Activated CD8-positive, alpha-beta T cell treated with anti-CD3 and anti-CD28 coated beads, Interleukin-2, amount 10 ng/mL, durations not matched to agents 7 days and 5 days (primary cell): ENCODE data around the gene AGO3. TPM values are rescaled to one million over a fixed set of nuclear protein-coding genes. Genes with fewer than 3 reads are reported as not detected.
A peak's percentile ranks its signal among the peaks of the same experiment; 100 is the strongest.

Experiments used
- ATAC-seq: fragments of 150-1000 bp; cut with Tn5 transposase; one replicate; pipeline ENCODE4 v1.10.0; 2021; ENCODE audit warnings: moderate library complexity
- CTCF ChIA-PET: fragments of 350-600 bp; sonication (Branson Sonifier 250); formaldehyde crosslinking; loops from one replicate; lab custom pipeline; 2021; ENCODE audit warnings: antibody characterized with exemption; lab: Charles Lee
- POLR2A ChIA-PET: fragments of 350-600 bp; sonication (Branson Sonifier 250); formaldehyde crosslinking; loops from one replicate; lab custom pipeline; 2021; ENCODE audit warnings: antibody characterized with exemption; lab: Charles Lee
- DNase-seq: peaks from one replicate; pipeline ENCODE4 v3.0.0-alpha.2; 2020
- H3K27ac Mint-ChIP-seq: one replicate; pipeline ENCODE4 v1.8.0; 2021; ENCODE audit warnings: mild to moderate bottlenecking, mixed read lengths
- H3K27me3 Mint-ChIP-seq: one replicate; pipeline ENCODE4 v1.8.0; 2021; ENCODE audit warnings: low read depth, mixed read lengths
- H3K36me3 Mint-ChIP-seq: one replicate; pipeline ENCODE4 v1.8.0; 2021; ENCODE audit warnings: low read depth, mixed read lengths
- H3K4me1 Mint-ChIP-seq: one replicate; pipeline ENCODE4 v1.8.0; 2021; ENCODE audit warnings: low read depth, mixed read lengths
- H3K4me3 Mint-ChIP-seq: one replicate; pipeline ENCODE4 v1.8.0; 2021; ENCODE audit warnings: mild to moderate bottlenecking, mixed read lengths
- H3K9me3 Mint-ChIP-seq: one replicate; pipeline ENCODE4 v1.8.0; 2022; ENCODE audit warnings: mixed read lengths; ENCODE audit not compliant: insufficient read depth
- total RNA-seq, 2 experiments: library from RNA; stranded (reverse); gene quantifications; one replicate each; pipeline ENCODE4 v1.2.3, GENCODE V29; 2021

AGO3 gene
- total RNA-seq, 2 experiments from 2014 or later = 27.2 to 30.2 TPM

DNA sequence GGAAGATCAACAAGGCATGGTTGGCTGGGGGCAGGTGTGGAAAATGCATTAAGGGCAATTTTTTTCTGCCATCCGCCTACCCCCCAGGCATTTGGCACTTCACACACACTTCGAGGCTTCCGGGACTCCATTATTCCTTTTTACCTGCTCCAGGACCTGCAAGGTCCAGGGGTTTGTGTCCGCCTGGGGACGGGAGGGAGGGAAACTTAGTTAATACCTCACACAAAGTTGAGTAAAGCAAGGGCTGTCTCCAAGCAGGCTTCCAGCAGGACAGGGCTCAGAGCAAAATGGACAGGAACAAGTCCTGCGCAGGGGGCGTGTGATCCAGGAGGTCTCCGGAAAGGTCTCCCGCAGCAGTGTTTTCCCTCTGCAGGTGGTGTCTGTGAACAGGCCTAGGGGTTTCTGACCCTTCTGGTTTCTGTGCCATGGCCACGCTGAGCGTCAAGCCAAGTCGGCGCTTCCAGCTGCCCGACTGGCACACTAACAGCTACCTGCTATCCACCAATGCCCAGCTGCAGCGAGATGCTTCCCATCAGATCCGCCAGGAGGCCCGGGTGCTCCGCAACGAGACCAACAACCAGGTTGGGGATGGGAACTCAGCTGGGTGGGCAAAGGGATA lies 153.7 kb downstream of the AGO3 start:
- DNase-seq (no peak), ATAC-seq (no peak)
- Mint-ChIP-seq H3K27ac (no peak overlapping the region), H3K27me3 (peaks cover 34% of the 10 kb centered on the region), H3K9me3 (no peaks in the 10 kb centered on the region), H3K4me3 (no peak overlapping the region), H3K36me3 (peaks cover 5% of the 10 kb centered on the region), H3K4me1 (peaks cover 11% of the 10 kb centered on the region)
- ChIA-PET CTCF (interaction anchor here (1.0 kb wide), 1 partner anchor 50 kb away, joined by 4 read pairs; no protein-coding TSS in a partner anchor), POLR2A (no interaction called here)

DNA sequence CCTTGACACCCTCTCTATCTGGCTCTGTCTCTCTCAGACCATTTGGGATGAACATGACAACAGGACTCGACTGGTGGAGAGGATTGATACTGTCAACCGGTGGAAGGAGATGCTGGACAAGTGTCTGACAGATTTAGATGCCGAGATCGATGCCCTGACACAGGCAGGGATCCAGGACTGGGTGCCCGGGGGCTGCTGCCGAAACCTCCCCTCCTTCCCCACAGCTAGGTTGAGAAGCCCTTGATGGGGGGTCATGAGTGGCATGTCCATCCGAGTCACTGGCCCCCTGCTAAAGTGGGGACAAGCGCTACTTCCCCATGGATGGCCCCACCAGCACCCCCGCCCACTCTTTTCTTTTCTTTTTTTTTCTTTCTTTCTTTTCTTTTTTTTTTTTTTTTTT lies 154.2 kb downstream of the AGO3 start:
- ATAC-seq = no peak
- H3K27ac Mint-ChIP-seq = no peak overlapping the region
- no peaks in the 10 kb centered on the region for H3K9me3 Mint-ChIP-seq
- DNase-seq = no peak
- peaks cover 10% of the 10 kb centered on the region for H3K36me3 Mint-ChIP-seq
- peaks cover 34% of the 10 kb centered on the region for H3K27me3 Mint-ChIP-seq
- CTCF ChIA-PET = interaction anchor here (1.1 kb wide), 1 partner anchor 127 kb away, joined by 3 read pairs; no protein-coding TSS in a partner anchor
- peaks cover 16% of the 10 kb centered on the region for H3K4me1 Mint-ChIP-seq
- no peak overlapping the region for H3K4me3 Mint-ChIP-seq
- POLR2A ChIA-PET = no interaction called here

DNA sequence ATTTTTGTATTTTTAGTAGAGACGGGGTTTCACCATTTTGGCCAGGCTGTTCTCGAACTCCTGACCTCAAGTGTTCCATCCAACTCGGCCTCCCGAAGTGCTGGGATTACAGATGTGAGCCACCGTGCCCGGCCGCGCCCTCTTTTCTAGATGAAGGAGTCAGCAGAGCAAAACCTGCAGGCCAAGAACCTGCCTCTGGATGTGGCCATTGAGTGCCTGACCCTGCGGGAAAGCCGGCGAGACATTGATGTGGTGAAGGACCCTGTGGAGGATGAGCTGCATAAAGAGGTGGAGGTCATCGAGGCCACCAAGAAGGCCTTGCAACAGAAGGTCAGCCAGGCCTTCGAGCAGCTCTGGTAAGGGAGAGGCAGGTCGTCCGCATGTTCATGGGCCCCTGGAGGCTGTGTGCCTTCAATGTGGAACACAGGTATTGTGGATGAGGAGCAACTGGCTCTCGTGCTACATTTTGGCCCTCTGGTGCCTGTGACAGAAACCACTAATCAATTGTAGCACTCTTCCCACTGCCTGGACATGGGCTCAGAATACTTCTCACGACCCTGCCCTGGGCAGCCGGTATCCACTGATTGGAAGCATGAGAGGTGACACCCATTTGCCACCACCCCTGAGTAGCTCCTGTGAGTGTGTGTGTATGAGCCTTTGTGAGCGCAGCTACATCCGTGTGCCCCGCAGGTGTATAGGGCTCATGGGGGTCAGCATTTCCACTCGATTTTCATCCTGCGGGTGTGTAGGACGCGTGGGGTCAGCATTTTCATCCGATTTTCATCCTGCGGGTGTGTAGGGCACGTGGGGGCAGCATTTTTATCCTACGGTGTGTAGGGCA lies 155.0 kb downstream of the AGO3 start:
- POLR2A ChIA-PET = interaction anchor here (0.6 to 1.3 kb wide), 2 partner anchors 154 to 155 kb away, joined by 4 to 5 read pairs; partner anchors contain the start of gene AGO3
- Mint-ChIP-seq H3K27me3 (peaks cover 27% of the 10 kb centered on the region), H3K27ac (no peak overlapping the region), H3K36me3 (peaks cover 12% of the 10 kb centered on the region), H3K9me3 (no peaks in the 10 kb centered on the region), H3K4me3 (no peak overlapping the region), H3K4me1 (peaks cover 18% of the 10 kb centered on the region)
- CTCF ChIA-PET = interaction anchor here (0.9 to 1.2 kb wide), 3 partner anchors 49 to 203 kb away, joined by 3 read pairs; partner anchors contain the start of gene AGO1
- ATAC-seq (no peak), DNase-seq (no peak)

DNA sequence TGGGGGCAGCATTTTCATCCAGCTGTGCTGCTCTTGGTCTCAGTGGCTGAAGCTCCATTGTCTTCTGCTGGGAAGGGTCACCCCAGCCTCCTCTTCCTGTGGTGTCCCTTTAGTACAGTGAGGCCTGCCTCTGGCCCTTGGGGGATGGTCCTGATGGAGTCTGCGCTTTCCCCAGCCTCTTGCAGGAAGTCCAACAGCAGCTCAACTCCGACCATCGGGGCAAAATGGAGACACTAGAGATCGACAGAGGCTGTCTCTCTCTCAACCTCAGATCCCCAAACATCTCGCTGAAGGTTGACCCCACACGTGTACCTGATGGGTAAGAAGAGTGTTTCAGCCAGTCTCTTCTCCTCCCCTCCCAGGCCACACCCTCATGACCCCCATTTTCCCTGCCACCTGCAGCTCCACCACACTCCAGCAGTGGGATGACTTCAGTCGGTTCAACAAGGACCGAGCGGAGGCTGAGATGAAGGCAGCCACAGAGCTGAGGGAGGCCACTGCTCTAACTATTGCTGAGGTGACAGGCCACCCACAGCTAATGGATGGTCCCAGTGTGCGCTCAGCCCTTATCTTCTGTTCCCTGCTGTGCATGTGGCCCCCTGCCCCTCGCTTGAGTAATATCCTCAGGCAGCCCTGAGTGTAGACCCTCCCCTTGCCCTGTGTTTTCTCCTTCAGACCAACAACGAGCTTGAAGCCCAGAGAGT lies 155.8 kb downstream of the AGO3 start:
- POLR2A ChIA-PET = interaction anchor here (0.6 to 1.3 kb wide), 2 partner anchors 154 to 156 kb away, joined by 4 to 5 read pairs; partner anchors contain the start of gene AGO3
- no peak overlapping the region for H3K4me3 Mint-ChIP-seq

DNA sequence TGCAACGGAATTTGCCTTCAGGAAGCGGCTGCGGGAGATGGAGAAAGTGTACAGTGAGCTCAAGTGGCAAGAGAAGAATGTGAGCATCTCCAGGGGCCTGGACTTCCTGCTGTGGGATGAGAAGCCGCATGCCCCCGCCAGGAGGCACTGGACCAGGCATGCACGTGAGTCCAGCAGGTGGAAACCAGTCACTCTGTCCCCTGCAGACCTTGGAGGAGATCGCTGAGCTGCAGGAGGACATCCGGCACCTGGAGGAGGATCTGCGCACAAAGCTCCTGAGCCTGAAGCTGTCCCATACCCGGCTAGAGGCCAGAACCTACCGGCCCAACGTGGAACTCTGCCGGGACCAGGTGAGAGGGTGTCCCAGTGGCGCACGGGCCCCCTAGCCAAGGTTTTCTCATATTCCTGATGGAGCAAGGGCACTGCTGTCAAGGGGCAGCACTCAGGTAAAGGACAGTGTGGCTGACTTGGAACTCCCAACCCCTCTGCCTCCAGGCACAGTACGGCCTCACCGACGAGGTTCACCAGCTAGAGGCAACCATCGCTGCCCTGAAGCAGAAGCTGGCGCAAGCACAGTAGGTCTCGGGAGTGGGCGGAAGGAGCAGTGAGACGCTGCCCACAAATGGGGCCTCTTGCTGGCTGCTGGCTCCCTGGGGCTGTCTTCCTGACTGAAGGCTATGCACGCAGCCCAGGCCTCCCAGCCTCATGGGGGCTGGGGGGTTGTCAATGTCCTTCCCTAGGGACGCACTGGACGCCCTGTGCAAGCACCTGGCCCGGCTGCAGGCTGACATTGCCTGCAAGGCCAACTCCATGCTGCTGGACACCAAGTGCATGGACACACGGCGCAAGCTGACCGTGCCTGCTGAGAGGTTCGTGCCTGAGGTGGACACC lies 156.6 kb downstream of the AGO3 start:
- POLR2A ChIA-PET = no interaction called here
- peaks cover 24% of the 10 kb centered on the region for H3K4me1 Mint-ChIP-seq
- no peaks in the 10 kb centered on the region for H3K9me3 Mint-ChIP-seq
- peaks cover 26% of the 10 kb centered on the region for H3K36me3 Mint-ChIP-seq
- H3K4me3 Mint-ChIP-seq = peak overlapping the region; percentile 85
- H3K27ac Mint-ChIP-seq = peak overlapping the region; percentile 89
- ATAC-seq (no peak), DNase-seq (no peak)
- CTCF ChIA-PET = interaction anchor here (0.7 to 1.2 kb wide), 3 partner anchors 48 to 205 kb away, joined by 3 read pairs; partner anchors contain the start of gene AGO1
- H3K27me3 Mint-ChIP-seq = peaks cover 15% of the 10 kb centered on the region

More for the DNA sequence above, 155.8 kb downstream of the AGO3 start:
- Mint-ChIP-seq H3K36me3 (peaks cover 18% of the 10 kb centered on the region), H3K27me3 (peaks cover 22% of the 10 kb centered on the region), H3K27ac (peak overlapping the region; percentile 35), H3K4me1 (peaks cover 23% of the 10 kb centered on the region), H3K9me3 (no peaks in the 10 kb centered on the region)
- CTCF ChIA-PET = interaction anchor here (0.9 to 1.2 kb wide), 2 partner anchors 49 to 203 kb away, joined by 3 read pairs; partner anchors contain the start of gene AGO1
- DNase-seq (no peak), ATAC-seq (no peak)

DNA sequence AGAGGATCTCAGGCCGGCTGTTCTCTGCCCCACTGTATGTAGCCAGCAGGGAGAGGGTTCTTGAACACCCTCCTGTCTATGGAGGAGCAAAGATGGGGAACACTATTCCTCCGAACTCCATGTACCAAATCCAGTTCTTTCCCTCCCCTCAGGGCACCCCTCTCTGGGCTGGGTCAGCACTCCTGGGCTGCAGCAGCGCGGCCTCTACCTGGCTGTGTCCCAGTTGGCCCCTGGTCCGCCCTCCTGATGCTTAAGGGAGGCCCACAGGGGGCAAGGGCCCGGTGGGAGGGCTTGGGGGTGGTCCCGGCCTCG lies 157.3 kb downstream of the AGO3 start:
- Mint-ChIP-seq H3K4me1 (peaks cover 24% of the 10 kb centered on the region), H3K27ac (peak overlapping the region; percentile 89), H3K9me3 (no peaks in the 10 kb centered on the region), H3K27me3 (peaks cover 10% of the 10 kb centered on the region), H3K4me3 (peak overlapping the region; percentile 85), H3K36me3 (peaks cover 33% of the 10 kb centered on the region)
- POLR2A ChIA-PET = no interaction called here
- no peak for DNase-seq
- CTCF ChIA-PET = no interaction called here
- peak; percentile 32 for ATAC-seq

DNA sequence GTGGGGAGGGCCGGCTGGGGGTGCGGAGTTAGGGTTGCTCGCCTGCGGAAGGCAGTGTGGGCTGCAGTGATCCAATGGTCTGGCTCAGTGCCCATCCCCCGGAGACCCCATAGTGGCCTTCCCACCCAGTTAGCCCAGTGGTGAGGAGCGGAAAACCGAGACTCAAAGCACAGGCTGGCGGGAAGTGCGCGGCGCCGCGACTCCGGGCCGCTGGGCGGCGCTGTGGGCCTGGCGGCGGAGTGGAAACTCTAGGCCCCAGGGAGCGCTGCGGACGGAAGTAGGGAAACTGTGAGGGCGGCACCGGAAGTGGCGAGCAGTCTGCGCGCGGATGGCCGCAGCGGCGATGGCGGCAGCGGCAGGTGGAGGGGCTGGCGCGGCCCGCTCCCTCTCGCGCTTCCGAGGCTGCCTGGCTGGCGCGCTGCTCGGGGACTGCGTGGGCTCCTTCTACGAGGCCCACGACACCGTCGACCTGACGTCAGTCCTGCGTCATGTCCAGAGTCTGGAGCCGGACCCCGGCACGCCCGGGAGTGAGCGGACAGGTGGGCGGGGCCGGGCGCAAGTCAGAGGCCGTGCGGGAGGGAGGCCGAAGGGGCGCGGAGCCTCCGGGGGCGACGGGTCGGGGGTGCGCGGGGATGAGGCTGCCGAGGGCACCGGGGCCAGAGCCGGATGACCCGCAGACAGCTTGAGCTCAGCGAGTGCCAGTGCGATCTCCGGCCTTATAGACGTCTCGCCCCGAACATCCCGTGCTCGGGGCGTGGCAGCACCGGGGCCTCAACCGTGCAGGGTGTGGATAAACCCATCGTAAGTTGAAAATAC lies 157.9 kb downstream of the AGO3 start, which contains the start of gene ADPRS:
ADPRS (plus strand) TSS at position 316 of the 816 bp plus-strand sequence; CDS start at position 329, 13 bp downstream.
- no peaks in the 10 kb centered on the region for H3K9me3 Mint-ChIP-seq
- H3K4me1 Mint-ChIP-seq = peaks cover 24% of the 10 kb centered on the region
- POLR2A ChIA-PET = interaction anchor here (0.6 kb wide), 2 partner anchors 8 to 609 kb away, joined by 3 read pairs; no protein-coding TSS in a partner anchor
- peak within 1 kb of the TSS; percentile 89 for H3K27ac Mint-ChIP-seq
- ATAC-seq (peak; percentile 89), DNase-seq (peak; percentile 93)
- H3K36me3 Mint-ChIP-seq = peaks cover 37% of the 10 kb centered on the region
- peak within 1 kb of the TSS; percentile 85 for H3K4me3 Mint-ChIP-seq
- H3K27me3 Mint-ChIP-seq = peaks cover 8% of the 10 kb centered on the region
- CTCF ChIA-PET = interaction anchor here (2.0 kb wide), 1 partner anchor 46 kb away, joined by 7 read pairs; no protein-coding TSS in a partner anchor

DNA sequence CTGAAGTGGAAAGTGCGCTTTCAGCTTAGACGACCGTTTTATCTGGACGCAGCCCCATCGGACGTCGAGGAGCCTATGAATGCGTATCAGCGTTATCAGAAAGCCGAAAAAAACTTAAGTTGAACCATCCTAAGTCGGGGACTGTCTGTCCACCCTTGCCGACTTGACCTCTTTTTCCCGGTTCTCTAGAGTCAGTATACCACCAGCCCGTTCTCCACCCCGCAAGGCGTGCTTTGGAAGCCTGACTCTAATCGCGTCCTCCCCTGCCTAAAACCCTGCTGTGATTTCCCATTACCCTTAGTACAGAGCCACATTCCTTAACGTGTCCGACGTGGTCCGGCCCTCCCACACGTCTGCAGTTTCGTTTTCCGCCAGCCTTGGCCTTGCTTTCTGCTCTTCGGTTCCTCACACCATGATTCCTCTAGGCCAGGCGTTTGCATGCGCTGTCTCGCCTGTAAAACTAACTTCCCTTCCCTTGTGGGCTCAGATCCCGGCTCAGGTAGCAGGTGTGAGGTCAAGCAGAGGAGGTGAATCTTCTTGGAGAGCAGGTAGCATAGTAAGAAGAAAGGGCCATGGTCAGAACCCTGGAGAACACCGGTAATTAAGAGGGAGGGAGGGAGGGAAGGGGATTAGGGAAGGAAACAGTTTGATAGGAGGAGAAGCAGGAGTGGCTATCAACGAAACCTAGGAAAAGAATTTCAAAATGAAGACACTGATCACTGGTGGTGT lies 158.7 kb downstream of the AGO3 start:
- no peak for ATAC-seq
- Mint-ChIP-seq H3K4me3 (peak overlapping the region; percentile 85), H3K27me3 (peaks cover 4% of the 10 kb centered on the region), H3K4me1 (peaks cover 22% of the 10 kb centered on the region), H3K9me3 (no peaks in the 10 kb centered on the region), H3K27ac (peak overlapping the region; percentile 89), H3K36me3 (peaks cover 39% of the 10 kb centered on the region)
- peak; percentile 41 for DNase-seq
- ChIA-PET CTCF (interaction anchor here (2.0 kb wide), 1 partner anchor 45 kb away, joined by 7 read pairs; no protein-coding TSS in a partner anchor), POLR2A (interaction anchor here (0.6 kb wide), 2 partner anchors 8 to 610 kb away, joined by 3 read pairs; no protein-coding TSS in a partner anchor)

DNA sequence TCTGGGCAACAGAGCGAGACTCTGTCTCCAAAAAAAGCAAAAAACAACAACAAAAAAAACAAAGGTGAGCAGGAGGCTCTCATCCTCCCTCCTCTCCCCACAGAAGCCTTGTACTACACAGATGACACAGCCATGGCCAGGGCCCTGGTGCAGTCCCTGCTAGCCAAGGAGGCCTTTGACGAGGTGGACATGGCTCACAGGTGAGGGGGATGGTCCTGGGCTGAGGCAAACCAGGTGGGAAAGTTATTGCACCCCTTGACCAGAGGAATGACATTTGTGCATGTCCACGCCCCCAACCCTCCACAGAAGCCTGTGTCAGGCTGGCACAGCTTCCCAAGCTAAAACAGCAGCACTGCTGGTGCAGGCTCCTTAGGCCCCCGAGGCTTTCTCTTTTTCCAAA lies 160.2 kb downstream of the AGO3 start:
- Mint-ChIP-seq H3K4me1 (peaks cover 21% of the 10 kb centered on the region), H3K27ac (peak overlapping the region; percentile 15), H3K36me3 (peaks cover 39% of the 10 kb centered on the region), H3K27me3 (no peaks in the 10 kb centered on the region), H3K4me3 (no peak overlapping the region), H3K9me3 (no peaks in the 10 kb centered on the region)
- ATAC-seq (no peak), DNase-seq (no peak)
- CTCF ChIA-PET = interaction anchor here (0.6 kb wide), 1 partner anchor 44 kb away, joined by 3 read pairs; no protein-coding TSS in a partner anchor
- POLR2A ChIA-PET = interaction anchor here (0.6 to 0.8 kb wide), 2 partner anchors 61 to 130 kb away, joined by 3 read pairs; no protein-coding TSS in a partner anchor
